Measurements from ENCODE around the gene RNF19B. TPM values are rescaled to one million over a fixed set of nuclear protein-coding genes. Genes with fewer than 3 reads are reported as not detected.

RNF19B gene
- total RNA-seq, 1 donor from 2014 or later, result 33.2 TPM

GRCh38 chr1:32948390-32948722, 16.3 kb downstream of the RNF19B start:
- no peak overlapping the region for H3K4me3 ChIP-seq (ENCODE audit: low read depth, low read length)
- no peak for DNase-seq (ENCODE audit: low read depth)

DNA sequence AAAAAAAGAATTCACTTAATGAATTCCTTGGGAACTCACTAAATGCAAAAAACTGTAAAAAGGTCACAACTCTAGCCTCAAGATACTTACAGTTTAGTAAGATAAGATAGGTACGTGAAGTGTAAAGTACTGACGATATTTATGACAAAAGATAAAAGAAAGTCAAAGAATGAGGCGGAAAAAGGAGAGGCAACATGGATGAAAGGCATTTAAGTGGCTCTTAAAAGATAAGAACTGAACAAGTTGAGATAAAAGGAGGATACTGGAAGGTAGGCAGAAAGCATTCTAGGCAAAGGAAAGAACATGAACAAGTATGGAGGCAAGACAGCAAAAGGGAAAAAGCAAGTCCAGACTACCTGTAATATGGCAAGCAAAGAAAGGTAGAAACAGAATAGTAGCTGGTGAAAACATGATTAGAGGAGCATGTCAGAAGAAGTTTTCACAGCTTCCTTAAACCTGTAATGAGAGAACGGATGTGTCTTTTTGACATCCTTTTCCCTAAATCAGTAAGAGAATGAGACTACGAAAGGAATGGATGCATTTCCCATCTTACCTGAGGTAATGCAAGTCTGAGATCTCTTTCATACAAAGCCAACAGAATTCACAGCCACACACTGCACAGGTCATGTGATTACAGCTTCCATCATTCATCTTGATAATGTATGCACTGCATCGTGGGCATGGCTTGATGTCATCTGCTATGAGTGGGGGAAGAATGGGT, 16.8 kb downstream of the RNF19B start:
- TF ChIP-seq, protein P1, sequence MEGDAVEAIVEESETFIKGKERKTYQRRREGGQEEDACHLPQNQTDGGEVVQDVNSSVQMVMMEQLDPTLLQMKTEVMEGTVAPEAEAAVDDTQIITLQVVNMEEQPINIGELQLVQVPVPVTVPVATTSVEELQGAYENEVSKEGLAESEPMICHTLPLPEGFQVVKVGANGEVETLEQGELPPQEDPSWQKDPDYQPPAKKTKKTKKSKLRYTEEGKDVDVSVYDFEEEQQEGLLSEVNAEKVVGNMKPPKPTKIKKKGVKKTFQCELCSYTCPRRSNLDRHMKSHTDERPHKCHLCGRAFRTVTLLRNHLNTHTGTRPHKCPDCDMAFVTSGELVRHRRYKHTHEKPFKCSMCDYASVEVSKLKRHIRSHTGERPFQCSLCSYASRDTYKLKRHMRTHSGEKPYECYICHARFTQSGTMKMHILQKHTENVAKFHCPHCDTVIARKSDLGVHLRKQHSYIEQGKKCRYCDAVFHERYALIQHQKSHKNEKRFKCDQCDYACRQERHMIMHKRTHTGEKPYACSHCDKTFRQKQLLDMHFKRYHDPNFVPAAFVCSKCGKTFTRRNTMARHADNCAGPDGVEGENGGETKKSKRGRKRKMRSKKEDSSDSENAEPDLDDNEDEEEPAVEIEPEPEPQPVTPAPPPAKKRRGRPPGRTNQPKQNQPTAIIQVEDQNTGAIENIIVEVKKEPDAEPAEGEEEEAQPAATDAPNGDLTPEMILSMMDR (conservative IDR thresholded peaks at IDR 0.05; ENCODE audit: low read depth, low read length), result no peak
- no peak overlapping the region for H3K4me3 ChIP-seq (ENCODE audit: low read depth, low read length)

More at GRCh38 chr1:32948390-32948722, 16.3 kb downstream of the RNF19B start:
- TF ChIP-seq, protein P1 (conservative IDR thresholded peaks at IDR 0.05; ENCODE audit: low read depth, low read length), result no peak

DNA sequence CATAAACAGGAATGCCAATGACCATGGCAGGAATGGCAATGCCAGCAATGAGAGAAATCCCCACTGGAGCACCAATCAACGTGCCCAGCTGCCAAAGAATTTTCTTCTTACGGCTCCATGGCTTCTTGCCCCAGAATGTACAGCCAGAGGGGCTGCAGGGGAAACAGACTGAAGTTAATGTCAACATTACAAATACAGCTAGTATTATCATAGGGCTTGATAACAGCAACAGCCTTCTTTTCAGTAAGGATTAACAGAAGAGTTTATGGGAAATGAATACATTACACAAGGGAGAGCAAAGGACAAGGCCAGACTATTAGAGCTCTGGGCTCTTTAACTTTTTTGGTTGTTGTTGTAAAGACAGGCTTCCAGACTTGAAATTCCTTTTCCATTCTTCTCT, 18.2 kb downstream of the RNF19B start:
- TF ChIP-seq, protein P1 (conservative IDR thresholded peaks at IDR 0.05; ENCODE audit: low read depth, low read length), result no peak
- no peak overlapping the region for H3K4me3 ChIP-seq (ENCODE audit: low read depth, low read length)
- DNase-seq (ENCODE audit: low read depth), result no peak

More for the DNA sequence above, 16.8 kb downstream of the RNF19B start:
- DNase-seq (ENCODE audit: low read depth), result no peak

GRCh38 chr1:32944180-32944579, 20.4 kb downstream of the RNF19B start:
- DNase-seq (ENCODE audit: low read depth), result no peak
- TF ChIP-seq, protein P1 (conservative IDR thresholded peaks at IDR 0.05; ENCODE audit: low read depth, low read length), result no peak

DNA sequence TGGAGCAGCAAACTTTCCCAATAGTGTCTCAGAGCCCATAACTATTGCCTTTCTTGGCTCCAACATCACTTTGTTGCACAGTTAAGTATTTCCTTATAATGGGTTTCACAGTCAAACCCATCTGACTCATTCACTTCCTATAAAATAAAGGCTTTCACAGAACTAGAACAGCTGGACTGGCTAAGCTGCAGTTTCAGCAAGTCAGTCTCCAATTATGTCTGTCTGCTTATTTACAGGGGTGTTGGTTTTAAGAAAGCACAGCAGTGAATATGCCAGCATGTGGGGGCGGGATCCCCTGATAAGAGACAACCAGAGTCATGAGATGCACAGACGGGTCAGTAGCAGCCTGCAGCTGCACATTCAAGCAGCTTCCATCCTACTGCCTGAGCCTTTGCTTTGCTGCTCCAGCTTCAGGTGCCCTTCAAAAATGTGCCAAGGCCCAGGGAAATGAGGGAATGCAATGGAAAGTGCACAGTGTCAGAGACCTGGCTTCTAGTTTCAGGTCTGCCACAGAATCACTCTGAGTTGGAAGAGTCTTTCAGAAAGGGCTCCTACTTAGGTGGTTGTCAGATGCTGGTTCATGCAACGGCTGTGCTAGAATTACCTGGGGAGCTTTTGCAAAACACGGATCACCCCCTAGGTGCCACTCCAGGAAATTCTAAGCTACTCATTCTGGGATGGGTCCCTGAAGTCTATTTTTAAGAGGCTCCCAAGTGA, 24.8 kb downstream of the RNF19B start:
- no peak for DNase-seq (ENCODE audit: low read depth)
- TF ChIP-seq, protein P1 (conservative IDR thresholded peaks at IDR 0.05; ENCODE audit: low read depth, low read length), result no peak
- H3K4me3 ChIP-seq (ENCODE audit: low read depth, low read length), result no peak overlapping the region

More at GRCh38 chr1:32944180-32944579, 20.4 kb downstream of the RNF19B start:
- H3K4me3 ChIP-seq (ENCODE audit: low read depth, low read length), result no peak overlapping the region

- H3K4me3 ChIP-seq (ENCODE audit: low read depth, low read length), result no peak overlapping the region
- TF ChIP-seq, protein P1 (conservative IDR thresholded peaks at IDR 0.05; ENCODE audit: low read depth, low read length), result no peak
- DNase-seq (ENCODE audit: low read depth), result no peak
Measured at GRCh38 chr1:32937061-32937460, 27.5 kb downstream of the RNF19B start.
